Measurements from ENCODE around the gene MYOM3.

MYOM3 gene

DNA sequence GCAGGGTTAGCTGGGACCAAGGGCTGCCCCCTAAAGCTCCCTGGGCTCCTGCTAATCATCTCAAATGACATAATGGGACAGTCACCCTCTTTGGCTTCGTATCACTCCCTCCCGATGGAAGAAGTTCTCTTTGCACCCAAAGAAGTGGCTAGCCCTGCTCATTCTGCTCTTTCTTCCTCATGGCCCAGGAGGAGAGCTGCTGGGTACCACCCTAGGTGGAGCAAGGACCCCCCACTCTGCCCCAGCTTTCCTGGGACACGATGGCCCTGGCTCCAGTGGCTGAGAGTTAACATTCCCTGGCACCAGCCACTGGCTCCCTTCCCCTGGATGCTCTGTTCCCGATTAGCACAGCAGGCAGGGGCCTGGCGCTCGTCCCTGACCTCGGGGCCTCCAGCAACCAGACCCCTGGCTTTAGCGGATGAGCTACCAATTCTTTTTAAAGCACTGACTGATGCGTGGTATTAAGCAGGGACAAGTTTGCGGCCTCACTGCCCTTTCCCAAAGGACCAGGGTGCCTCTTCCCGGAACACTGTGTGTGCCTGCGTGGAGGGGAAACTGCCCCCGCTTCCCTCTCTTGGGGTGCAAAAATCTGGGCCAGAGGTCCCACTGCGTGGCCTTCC, 1.2 kb downstream of the MYOM3 start:
- TF ChIP-seq CTCF (IDR thresholded peaks at IDR 0.05; ENCODE audit: low read depth, low read length) = no peak
- in situ Hi-C loops (cut with HindIII; ENCODE audit: low sequenced_read_pairs) = no loop called here
- DNase-seq (ENCODE audit: low read depth, low spot score) = no peak
- H3K4me3 ChIP-seq (ENCODE audit: low read depth, low read length) = no peak overlapping the region

- in situ Hi-C loops (cut with HindIII; ENCODE audit: low sequenced_read_pairs) = no loop called here
These were observed 2.1 kb downstream of the MYOM3 start for GRCh38 chr1:24109686-24110475.

DNA sequence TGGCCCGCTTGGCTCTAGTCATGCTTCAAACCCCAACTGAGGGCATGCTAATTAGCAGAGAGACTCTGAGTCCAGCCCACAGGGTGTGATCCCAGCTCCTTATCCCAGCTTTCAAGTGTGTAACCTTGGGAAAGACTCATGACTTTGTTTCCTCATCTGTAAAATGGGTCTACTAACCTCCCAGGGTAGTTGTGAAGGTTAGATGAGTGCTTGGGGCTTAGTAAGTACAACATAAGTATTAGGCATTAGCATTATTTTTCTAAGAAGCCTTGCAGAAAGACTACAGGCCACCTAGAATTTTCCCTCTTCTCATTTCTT, 2.8 kb downstream of the MYOM3 start:
- TF ChIP-seq CTCF (IDR thresholded peaks at IDR 0.05; ENCODE audit: low read depth, low read length) = no peak
- no peak for DNase-seq (ENCODE audit: low read depth, low spot score)
- no peak overlapping the region for H3K4me3 ChIP-seq (ENCODE audit: low read depth, low read length)
- in situ Hi-C loops (cut with HindIII; ENCODE audit: low sequenced_read_pairs) = no loop called here

More at GRCh38 chr1:24109686-24110475, 2.1 kb downstream of the MYOM3 start:
- TF ChIP-seq CTCF (IDR thresholded peaks at IDR 0.05; ENCODE audit: low read depth, low read length) = no peak
- no peak overlapping the region for H3K4me3 ChIP-seq (ENCODE audit: low read depth, low read length)
- no peak for DNase-seq (ENCODE audit: low read depth, low spot score)

DNA sequence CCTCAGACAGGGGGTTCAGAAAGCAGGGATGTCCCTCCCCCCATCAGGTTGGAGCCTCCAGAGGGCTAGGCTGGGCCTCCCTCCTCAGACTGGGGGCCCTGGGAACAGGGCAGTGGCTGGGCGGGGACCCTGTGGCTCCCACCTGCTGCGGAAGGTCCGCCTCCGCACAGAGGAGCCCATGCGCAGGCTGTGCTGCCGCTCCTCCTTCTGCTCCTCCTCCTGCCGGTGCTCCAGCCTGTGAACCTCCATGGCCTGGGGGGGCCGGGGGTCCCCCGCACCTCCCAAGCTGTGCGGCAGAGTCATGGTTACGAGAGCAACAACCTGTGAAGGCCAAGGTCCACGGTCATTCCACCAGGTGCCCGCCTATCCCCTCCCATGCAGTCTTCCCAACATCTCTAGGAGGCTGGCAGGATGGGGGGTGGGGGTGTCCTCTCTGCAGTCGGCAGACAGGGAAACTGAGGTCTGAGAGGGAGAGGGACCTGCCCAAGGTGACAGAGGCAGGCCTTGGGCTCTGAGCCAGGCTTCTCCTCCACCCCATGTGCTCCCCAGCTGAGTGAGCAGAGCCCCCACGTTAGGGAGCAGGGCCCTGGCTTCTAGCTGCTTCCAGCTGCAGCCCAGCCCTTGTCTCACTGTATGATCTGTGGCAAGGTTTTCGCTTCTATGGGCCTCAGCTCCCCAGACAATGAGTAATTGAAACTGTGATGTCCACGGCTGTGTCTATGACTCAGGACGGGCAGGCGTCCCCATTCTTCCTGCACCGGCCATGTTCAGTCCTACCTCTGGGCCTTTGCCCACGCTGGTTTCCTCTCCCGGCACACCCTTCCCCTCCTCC, 3.4 kb downstream of the MYOM3 start:
- DNase-seq (ENCODE audit: low read depth, low spot score) = peak; percentile 92
- no peak for TF ChIP-seq CTCF (IDR thresholded peaks at IDR 0.05; ENCODE audit: low read depth, low read length)
- in situ Hi-C loops (cut with HindIII; ENCODE audit: low sequenced_read_pairs) = no loop called here
- no peak overlapping the region for H3K4me3 ChIP-seq (ENCODE audit: low read depth, low read length)

DNA sequence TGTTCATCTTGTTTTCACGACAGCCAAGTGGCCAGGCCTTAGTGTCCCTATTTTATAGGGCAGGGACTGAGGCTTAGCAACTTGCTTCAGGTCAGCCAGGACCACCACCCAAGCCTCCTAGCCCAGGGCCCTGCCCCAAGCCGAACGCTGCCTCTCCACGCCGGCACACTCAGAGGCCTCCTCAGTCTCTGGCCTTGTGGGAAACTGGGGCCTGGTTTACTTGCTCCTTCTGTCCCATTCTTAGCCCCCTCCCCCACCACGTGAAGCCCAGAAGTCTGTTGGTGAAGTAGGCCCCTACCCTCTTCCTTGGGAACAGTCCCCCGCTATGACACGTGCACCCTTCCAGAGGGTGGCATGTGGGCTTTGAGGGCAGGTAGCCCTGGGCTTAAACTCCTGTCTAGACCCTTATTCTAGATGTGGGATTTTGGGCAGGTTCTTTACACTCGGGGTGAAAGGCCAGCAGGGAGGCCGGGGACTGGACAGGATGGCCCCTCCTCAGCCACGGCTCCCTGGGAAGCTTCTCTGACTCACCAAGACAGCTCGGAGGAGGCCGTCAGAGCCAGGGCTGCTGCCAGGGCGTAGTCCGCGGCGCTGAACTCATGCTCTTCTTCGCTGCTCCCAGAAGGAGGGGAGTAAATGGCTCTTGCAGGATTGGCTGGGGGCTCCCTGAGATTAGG, 4.3 kb downstream of the MYOM3 start:
- peak; percentile 83 for DNase-seq (ENCODE audit: low read depth, low spot score)
- H3K4me3 ChIP-seq (ENCODE audit: low read depth, low read length) = no peak overlapping the region
- in situ Hi-C loops (cut with HindIII; ENCODE audit: low sequenced_read_pairs) = no loop called here
- no peak for TF ChIP-seq CTCF (IDR thresholded peaks at IDR 0.05; ENCODE audit: low read depth, low read length)
